Measurements from ENCODE around the gene CACNB3. TPM values are rescaled to one million over a fixed set of nuclear protein-coding genes. Genes with fewer than 3 reads are reported as not detected.
"Not testable (repeated sequence)": the region's sequence is repeated elsewhere in the genome, so short reads cannot be mapped to it uniquely, and the experiment has no call there.

Gene CACNB3
- total RNA-seq, 1 donor from 2014 or later, result 23.5 TPM

DNA sequence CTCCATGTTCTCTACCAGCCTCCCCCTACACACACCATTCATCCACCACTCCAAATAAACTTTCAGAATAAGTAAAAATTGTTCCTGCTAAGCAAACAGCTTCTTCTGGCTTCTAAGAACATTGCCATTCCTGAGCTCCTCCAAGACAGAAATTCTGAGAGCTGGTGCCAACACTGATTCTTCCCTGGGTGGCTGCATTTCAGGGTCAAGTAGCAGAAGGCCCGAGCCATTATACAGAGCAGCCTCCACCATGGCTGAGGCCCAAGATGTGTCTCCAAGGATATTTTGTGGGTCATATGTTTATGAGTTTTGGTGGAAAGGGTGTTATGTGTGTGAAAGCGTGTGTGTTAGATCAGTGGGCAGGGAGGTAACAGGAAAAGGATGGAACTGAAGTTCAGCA is 50.9 kb downstream of the CACNB3 start:
- TF ChIP-seq, protein P1, sequence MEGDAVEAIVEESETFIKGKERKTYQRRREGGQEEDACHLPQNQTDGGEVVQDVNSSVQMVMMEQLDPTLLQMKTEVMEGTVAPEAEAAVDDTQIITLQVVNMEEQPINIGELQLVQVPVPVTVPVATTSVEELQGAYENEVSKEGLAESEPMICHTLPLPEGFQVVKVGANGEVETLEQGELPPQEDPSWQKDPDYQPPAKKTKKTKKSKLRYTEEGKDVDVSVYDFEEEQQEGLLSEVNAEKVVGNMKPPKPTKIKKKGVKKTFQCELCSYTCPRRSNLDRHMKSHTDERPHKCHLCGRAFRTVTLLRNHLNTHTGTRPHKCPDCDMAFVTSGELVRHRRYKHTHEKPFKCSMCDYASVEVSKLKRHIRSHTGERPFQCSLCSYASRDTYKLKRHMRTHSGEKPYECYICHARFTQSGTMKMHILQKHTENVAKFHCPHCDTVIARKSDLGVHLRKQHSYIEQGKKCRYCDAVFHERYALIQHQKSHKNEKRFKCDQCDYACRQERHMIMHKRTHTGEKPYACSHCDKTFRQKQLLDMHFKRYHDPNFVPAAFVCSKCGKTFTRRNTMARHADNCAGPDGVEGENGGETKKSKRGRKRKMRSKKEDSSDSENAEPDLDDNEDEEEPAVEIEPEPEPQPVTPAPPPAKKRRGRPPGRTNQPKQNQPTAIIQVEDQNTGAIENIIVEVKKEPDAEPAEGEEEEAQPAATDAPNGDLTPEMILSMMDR (IDR thresholded peaks at IDR 0.05), result no peak
- H3K9me3 ChIP-seq, result no peaks in the 10 kb centered on the region
- H3K27ac ChIP-seq, result no peak overlapping the region
- DNase-seq (no peak), ATAC-seq (no peak)
- intact Hi-C loops (cut with DNase I), result no loop called here
- no peaks in the 10 kb centered on the region for H3K36me3 ChIP-seq
- no peaks in the 10 kb centered on the region for H3K27me3 ChIP-seq (ENCODE audit: low read depth)
- H3K4me1 ChIP-seq, result peaks cover 18% of the 10 kb centered on the region
- no peak overlapping the region for H3K4me3 ChIP-seq

DNA sequence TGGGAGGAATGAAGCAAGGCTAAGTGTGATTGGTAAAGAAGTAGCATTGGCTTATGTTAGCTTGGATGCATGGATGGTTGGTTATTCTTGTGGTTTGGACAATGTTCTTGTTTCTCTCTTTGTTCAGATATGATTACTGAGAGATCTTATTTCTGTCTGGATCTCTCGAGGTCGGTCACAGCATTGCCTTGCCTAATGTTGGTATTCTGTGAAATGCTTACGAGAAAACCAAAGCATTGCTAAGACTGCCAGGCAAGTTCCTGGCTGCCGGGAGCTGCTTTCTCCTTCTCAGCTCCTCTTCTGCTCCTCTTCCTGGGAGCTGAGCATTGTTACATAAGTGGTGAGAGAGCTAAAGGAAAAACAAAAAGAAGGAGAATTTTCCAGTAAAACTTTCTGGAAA is 54.8 kb downstream of the CACNB3 start:
- ATAC-seq (no peak), DNase-seq (no peak)
- TF ChIP-seq, protein P1 (IDR thresholded peaks at IDR 0.05), result no peak
- H3K36me3 ChIP-seq, result no peaks in the 10 kb centered on the region
- no peak overlapping the region for H3K4me3 ChIP-seq
- no peaks in the 10 kb centered on the region for H3K27me3 ChIP-seq (ENCODE audit: low read depth)
- no peaks in the 10 kb centered on the region for H3K9me3 ChIP-seq
- no peak overlapping the region for H3K27ac ChIP-seq
- intact Hi-C loops (cut with DNase I), result no loop called here
- no peaks in the 10 kb centered on the region for H3K4me1 ChIP-seq

DNA sequence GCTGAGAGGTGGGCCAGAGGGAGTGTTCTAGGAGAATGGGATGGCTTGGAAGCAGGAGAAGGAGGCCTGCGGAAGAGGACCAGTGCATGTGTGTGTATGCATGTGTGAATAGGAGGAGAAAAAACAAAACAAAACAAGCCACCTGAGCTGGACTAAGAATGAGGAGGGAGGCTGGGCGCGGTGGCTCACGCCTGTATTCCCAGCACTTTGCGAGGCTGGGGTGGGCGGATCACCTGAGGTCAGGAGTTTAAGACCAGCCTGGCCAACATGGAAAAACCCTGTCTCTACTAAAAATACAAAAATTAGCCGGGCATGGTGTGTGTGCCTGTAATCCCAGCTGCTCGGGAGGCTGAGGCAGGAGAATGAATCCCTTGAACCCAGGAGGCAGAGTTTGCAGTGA is 55.2 kb downstream of the CACNB3 start:
- H3K4me3 ChIP-seq; H3K36me3 ChIP-seq; H3K9me3 ChIP-seq; H3K27me3 ChIP-seq (ENCODE audit: low read depth); ATAC-seq; H3K4me1 ChIP-seq; DNase-seq; intact Hi-C loops (cut with DNase I); H3K27ac ChIP-seq: not testable (repeated sequence)

DNA sequence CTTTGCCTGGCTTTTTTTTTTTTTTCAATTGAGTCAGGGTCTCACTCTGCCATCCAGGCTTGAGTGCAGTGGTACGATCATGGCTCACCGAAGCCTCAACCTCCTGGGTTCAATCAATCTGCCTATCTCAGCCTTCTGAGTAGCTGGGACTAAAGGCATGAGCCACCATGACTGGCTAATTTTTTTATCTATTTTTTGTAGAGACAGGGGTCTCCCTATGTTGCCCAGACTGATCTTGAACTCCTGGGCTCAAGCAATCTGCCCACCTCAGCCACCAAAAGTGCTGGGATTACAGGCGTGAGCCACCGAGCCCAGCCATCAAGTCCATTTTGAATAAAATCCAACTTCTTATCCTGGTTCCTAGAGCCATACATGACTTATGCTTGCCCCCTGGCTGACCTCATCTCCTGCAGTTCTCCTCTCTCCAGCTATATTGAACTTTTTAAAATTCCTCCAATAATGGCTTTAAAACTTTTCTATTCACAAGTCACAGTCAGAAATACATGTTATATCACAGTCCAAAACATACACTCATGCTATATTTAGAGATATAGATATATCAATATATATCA is 57.7 kb downstream of the CACNB3 start:
- ATAC-seq, result no peak
- TF ChIP-seq, protein P1 (IDR thresholded peaks at IDR 0.05), result no peak
- Histone ChIP-seq H3K36me3 (no peaks in the 10 kb centered on the region), H3K27ac (no peak overlapping the region), H3K4me1 (no peaks in the 10 kb centered on the region), H3K9me3 (no peaks in the 10 kb centered on the region), H3K4me3 (no peak overlapping the region), H3K27me3 (ENCODE audit: low read depth) (peaks cover under 1% of the 10 kb centered on the region)
- intact Hi-C loops (cut with DNase I), result no loop called here
- no peak for DNase-seq

Small RNA genes within 50 kb of the gene (microRNA-seq; reads per million reads assigned to microRNA genes)
- not detected for gene MIR4701 (ENCODE audit: borderline number of aligned reads)

Other genes starting within 250 kb of the CACNB3 start
- gene LALBA, start 248.4 kb upstream of the CACNB3 start, total RNA-seq, result not detected
- gene KANSL2, start 136.3 kb upstream of the CACNB3 start, total RNA-seq, result 38.3 TPM
- gene CCNT1, start 101.8 kb upstream of the CACNB3 start, total RNA-seq, result 34.1 TPM
- 42.7 TPM for gene ADCY6, start 29.4 kb upstream of the CACNB3 start, total RNA-seq
- 76.8 TPM for gene DDX23, start 33.7 kb downstream of the CACNB3 start, total RNA-seq
- gene RND1, start 47.4 kb downstream of the CACNB3 start, total RNA-seq, result 5.9 TPM
- 24.9 TPM for gene FKBP11, start 107.0 kb downstream of the CACNB3 start, total RNA-seq
- 155 TPM for gene ARF3, start 139.0 kb downstream of the CACNB3 start, total RNA-seq
- gene WNT10B, start 153.2 kb downstream of the CACNB3 start, total RNA-seq, result 0.77 TPM
- gene WNT1, start 159.8 kb downstream of the CACNB3 start, total RNA-seq, result not detected
- not detected for gene DDN, start 180.9 kb downstream of the CACNB3 start, total RNA-seq
- gene PRKAG1, start 200.3 kb downstream of the CACNB3 start, total RNA-seq, result 49.2 TPM
- 114 TPM for gene KMT2D, start 242.3 kb downstream of the CACNB3 start, total RNA-seq

Data from lower lobe of right lung (tissue), 2 donors.